Retinal pigment epithelial cell (primary cell): ENCODE measurements around the gene LGALS9C.
"Not testable (repeated sequence)": the region's sequence is repeated elsewhere in the genome, so short reads cannot be mapped to it uniquely, and the experiment has no call there.

Source experiments
- DNase-seq: peaks from one replicate; pipeline ENCODE4 v3.0.0-alpha.2; 2010; ENCODE audit warnings: low read depth
- H3K4me3 ChIP-seq: 2 replicates; pipeline ENCODE4 v1.5.1; 2011; ENCODE audit warnings: mild to moderate bottlenecking, low read length, control low read depth, moderate library complexity
- CTCF ChIP-seq: conservative IDR thresholded peaks from 2 replicates; pipeline ENCODE4 v1.5.1; 2011; ENCODE audit warnings: low read depth, low read length, control low read depth, inconsistent platforms

LGALS9C gene

DNA sequence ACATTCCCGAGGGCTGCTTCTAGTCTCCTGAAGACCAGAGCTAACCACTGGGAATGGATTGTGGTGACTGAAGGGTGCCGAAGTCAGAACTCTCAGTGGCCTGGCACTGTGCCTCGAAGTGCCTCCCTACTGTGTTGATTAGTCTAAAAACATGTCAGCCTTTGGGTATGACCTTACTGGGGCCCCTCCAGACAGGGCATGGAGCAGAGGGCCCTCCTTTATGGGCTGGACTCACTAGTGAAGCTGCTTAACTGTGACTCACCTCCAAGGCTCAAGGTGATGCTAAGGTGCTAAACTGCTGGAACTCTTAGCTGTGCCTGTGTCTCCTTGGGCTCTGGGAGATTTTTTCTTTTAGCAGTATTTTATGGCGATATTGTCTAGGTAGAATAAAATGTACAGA is 2.6 kb upstream of the LGALS9C start:
- DNase-seq, H3K4me3 ChIP-seq: not testable (repeated sequence)

GRCh38 chr17:18474754-18475153 is 1.8 kb upstream of the LGALS9C start:
- DNase-seq, H3K4me3 ChIP-seq: not testable (repeated sequence)

DNA sequence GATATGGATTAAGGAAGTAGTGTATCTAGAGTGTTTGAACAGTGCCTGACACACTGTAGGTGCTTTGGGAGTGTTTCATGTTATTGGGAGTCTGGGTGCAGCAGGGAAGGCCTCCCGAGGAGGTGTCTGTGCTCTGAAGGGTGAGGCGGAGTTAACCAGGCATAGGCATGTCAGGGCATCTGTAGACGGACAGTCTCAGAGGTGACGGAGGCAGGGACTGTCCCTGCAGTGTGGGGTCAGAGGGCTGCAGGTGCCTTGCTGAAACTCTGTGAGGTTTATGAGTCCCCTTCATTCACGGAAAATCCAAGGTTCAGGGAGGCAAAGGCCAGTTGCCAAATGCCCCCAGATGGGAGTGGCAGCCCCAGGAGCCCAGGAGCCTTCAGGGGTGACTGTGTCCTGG is 778 bp downstream of the LGALS9C start:
- not testable (repeated sequence) for DNase-seq, H3K4me3 ChIP-seq

GRCh38 chr17:18478362-18478761 is 1.8 kb downstream of the LGALS9C start:
- H3K4me3 ChIP-seq, DNase-seq: not testable (repeated sequence)

- not testable (repeated sequence) for DNase-seq, H3K4me3 ChIP-seq
Observed at GRCh38 chr17:18478977-18479595, 2.5 kb downstream of the LGALS9C start.

- DNase-seq, H3K4me3 ChIP-seq: not testable (repeated sequence)
Observed at GRCh38 chr17:18481775-18482174, 5.2 kb downstream of the LGALS9C start.

DNA sequence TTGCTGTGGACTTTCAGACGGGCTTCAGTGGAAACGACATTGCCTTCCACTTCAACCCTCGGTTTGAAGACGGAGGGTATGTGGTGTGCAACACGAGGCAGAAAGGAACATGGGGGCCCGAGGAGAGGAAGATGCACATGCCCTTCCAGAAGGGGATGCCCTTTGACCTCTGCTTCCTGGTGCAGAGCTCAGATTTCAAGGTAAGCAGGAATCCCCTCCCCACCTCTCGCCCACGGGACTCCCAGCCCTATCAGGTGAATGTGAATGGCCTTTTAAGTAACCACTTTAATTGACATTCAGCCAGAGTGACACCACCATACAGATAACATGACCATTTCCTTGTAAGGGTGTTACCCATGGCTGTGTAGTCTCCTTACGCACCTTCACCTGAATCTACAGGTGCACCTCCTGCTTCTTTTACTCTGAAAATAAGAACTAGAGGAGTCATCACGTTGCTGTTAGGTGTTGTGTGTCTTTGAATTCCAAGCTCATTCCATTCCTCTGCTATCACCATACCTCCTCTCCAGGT is 9.4 kb downstream of the LGALS9C start:
- not testable (repeated sequence) for DNase-seq, H3K4me3 ChIP-seq

DNA sequence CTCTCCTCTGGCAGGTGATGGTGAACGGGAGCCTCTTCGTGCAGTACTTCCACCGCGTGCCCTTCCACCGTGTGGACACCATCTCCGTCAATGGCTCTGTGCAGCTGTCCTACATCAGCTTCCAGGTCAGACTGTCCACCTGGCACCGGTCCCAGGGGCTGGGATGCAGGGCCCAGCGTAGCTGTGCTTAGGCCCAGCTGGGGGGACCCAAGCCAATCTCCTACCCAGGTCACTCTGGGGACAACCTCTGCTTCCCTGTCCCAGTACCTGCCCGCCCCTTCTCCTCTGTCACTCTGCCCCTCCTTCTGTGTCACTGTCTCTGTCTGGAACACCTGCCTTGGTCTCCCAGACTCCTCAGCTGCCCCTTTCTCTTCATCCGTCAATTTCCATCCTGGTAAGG is 11.0 kb downstream of the LGALS9C start:
- not testable (repeated sequence) for H3K4me3 ChIP-seq, DNase-seq

DNA sequence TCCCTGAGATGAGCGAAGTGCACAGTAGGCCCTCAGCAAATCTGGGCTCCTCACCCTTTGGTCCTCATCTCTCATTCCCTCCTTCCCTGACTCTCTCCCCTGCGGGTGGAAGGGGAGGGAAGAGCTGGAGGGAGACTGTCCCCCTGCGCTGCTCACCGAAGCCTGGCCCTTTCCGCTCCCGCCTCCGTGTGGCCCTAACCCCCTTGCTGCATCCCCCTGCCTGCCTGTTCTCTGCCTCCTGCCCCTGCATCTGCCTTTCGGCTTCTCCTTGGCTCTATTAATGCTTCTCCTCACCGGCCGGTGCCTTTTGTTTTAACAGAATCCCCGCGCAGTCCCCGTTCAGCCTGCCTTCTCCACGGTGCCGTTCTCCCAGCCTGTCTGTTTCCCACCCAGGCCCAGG is 12.0 kb downstream of the LGALS9C start:
- H3K4me3 ChIP-seq: not testable (repeated sequence)

DNA sequence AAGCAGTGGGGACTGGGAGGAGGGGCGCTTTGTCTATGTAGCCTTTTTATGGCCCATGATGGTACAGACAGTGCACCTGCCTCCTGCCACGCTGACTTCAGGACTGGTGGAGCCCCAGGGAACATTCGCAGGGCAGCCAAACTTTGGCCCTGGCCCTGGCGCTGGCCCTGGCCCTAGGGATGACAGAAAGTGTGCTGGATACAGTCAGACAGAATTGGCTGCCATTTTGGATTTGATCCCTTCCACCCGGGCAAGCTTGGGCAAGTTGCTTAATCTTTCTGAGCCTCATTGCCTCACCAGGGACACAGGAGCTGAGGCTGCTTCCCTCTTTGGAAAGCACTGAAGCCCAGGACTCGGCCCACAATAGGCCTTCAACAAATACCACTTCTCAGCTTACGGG is 13.4 kb downstream of the LGALS9C start:
- not testable (repeated sequence) for H3K4me3 ChIP-seq, DNase-seq

More for the DNA sequence above, 12.0 kb downstream of the LGALS9C start:
- not testable (repeated sequence) for DNase-seq

- DNase-seq, H3K4me3 ChIP-seq: not testable (repeated sequence)
Observed at GRCh38 chr17:18492712-18493480, 16.3 kb downstream of the LGALS9C start.

DNA sequence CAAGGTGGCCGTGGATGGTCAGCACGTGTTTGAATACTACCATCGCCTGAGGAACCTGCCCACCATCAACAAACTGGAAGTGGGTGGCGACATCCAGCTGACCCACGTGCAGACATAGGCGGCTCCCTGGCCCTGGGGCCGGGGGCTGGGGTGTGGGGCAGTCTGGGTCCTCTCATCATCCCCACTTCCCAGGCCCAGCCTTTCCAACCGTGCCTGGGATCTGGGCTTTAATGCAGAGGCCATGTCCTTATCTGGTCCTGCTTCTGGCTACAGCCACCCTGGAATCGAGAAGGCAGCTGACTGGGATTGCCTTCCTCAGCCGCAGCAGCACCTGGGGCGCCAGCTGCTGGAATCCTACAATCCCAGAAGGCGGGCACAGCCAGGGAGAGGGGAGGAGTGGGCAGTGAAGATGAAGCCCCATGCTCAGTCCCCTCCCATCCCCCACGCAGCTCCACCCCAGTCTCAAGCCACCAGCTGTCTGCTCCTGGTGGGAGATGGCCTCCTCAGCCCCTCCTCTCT is 17.7 kb downstream of the LGALS9C start:
- H3K4me3 ChIP-seq, DNase-seq: not testable (repeated sequence)

DNA sequence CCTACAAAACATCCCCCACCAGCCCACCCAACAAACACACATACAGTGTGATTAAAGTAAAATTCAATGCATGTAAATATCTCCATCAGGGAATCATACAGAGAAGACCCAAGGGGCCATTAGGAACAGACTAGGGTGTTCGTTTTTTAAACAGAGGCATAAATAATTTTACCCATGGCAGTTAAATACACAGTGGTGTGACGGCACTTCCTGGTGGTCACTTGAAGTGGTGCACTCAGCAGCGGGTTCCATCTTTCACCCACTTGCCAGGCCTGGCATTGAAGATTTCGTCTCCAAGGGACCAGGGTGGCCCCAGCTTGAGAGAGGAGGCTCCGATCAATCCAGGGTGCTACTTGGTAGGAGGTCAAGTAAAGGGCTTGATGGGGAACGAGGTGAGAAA is 20.5 kb downstream of the LGALS9C start:
- peak; percentile 18 for TF ChIP-seq CTCF
- DNase-seq, H3K4me3 ChIP-seq: not testable (repeated sequence)

DNA sequence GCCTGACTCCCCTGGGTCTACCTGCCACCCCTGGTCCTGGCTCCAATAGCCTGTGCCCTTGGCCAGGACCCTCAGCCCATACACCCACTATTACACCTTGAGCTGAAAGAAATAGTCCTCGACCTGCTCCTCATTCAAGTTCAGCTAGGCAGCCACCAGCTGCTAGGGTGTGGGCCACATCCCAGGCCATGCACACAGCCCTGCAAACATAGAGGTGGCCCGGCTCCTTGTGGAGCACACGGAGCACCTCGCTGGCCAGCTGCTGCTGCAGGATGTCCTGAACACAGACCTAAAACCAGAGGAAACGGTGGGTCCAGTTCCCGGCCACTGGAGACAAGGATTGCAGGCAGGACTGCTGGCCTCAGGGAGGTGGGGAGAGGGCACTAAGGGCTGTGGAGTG is 22.5 kb downstream of the LGALS9C start:
- DNase-seq: not testable (repeated sequence)

GRCh38 chr17:18499756-18500155 is 23.2 kb downstream of the LGALS9C start:
- not testable (repeated sequence) for DNase-seq, H3K4me3 ChIP-seq

More for the DNA sequence above, 22.5 kb downstream of the LGALS9C start:
- H3K4me3 ChIP-seq: not testable (repeated sequence)

DNA sequence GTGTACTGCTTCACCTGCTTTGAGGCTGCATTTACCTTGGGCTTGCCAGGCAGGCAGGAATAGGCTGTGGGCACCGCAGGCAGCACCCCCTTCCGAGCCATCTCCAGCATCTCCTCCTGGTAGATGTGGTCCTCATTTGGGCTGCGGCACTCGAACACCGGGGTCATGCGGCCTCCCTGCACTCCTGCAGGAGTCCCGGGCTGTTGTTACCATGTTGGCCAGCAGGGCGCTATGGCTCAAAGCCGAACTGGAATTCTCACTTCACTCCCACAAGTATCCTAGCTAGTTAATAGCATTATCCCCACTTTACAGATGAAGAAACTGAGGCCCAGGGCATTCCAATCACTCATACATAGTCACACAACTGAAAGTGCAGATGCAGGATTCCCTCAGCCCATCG is 23.7 kb downstream of the LGALS9C start:
- H3K4me3 ChIP-seq, DNase-seq: not testable (repeated sequence)

- not testable (repeated sequence) for DNase-seq, H3K4me3 ChIP-seq
Observed at GRCh38 chr17:18500816-18501215, 24.2 kb downstream of the LGALS9C start.

DNA sequence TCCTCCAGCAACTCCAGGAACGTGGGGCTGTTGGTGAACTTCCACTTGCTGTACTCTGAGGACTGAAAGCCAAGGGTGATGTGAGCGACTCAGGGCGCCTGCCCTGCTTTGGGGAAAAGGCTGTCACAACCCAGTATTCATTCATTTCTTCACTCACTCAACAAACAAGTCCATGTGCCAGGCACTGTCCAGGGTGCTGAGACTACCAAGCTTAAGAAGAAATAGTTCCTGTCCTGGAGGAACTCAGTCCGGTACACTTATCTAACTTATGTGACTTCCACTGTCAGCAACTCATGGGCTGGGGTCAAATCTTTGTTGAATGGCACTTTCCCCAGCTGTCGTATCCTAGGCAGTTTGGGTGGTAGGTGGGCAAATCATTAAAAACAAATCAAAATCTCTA is 26.6 kb downstream of the LGALS9C start:
- not testable (repeated sequence) for H3K4me3 ChIP-seq, DNase-seq

DNA sequence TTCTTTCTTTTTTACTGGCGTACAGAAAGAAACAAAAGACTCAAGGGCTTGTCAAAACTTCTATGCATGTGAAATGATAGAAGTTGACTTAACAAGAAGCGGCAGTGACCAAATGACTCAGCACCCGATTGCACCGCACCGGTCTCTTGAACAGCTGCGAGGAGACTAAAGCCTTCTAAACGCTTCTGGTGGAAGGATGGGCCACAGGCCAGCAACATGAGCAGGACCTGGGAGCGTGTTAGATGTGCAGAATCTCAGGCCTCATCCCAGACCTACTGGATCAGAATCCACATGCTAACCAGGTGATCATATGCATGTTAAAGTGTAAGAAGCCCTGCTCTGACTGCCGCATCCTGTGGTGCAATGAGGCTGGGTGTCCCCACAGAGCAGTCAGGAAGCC is 31.1 kb downstream of the LGALS9C start:
- not testable (repeated sequence) for H3K4me3 ChIP-seq, DNase-seq
